NCI-H774 (cell line): Measurements from ENCODE around the gene PHIP.

Experiments
- DNase-seq: peaks from one replicate; lab custom pipeline; 2025; lab: John Stamatoyannopoulos, UW

Gene PHIP

DNA sequence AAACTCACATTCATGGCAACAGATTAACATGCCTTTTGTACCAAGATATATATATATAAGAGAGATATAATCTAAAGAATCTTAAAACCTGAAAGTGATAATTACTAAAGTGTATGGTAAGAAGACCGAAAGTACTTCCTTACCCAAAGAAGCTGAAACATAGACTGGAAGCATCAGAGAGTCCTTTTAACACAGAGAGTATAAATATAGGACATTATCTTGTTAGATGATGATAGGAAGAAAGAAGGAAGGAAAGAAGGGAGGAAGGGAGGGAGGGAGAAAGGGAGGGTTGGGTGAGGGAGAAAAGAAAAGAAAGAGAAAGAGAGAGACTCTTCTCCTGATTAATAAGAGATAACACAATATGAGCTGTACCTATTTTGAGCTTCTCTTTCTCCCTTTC, 68.2 kb downstream of the PHIP start:
- no peak for DNase-seq

GRCh38 chr6:79005497-79005896, 72.6 kb downstream of the PHIP start:
- DNase-seq: no peak

- no peak for DNase-seq
Observed at GRCh38 chr6:79005024-79005423, 73.0 kb downstream of the PHIP start.

- no peak for DNase-seq
Observed at GRCh38 chr6:79004239-79004638, 73.8 kb downstream of the PHIP start.

DNA sequence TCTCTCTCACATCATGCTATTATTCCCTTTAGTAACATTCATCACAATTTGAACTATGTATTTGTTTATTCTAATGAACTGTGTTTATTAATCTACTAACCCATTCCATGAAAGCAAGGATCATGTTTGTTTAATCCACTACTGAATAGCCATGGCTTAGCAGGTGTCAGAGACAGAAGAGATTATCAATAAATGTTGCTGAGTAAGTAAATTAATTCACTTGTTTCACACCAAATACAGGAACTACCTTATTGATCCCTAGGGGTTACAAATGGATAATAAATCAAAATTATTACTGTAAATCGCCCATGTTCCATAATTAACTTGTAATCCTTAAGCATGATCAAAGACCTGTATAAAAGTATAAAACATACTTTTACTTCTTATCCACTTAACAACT, 76.6 kb downstream of the PHIP start:
- no peak for DNase-seq

GRCh38 chr6:78999737-79000136, 78.3 kb downstream of the PHIP start:
- no peak for DNase-seq

DNA sequence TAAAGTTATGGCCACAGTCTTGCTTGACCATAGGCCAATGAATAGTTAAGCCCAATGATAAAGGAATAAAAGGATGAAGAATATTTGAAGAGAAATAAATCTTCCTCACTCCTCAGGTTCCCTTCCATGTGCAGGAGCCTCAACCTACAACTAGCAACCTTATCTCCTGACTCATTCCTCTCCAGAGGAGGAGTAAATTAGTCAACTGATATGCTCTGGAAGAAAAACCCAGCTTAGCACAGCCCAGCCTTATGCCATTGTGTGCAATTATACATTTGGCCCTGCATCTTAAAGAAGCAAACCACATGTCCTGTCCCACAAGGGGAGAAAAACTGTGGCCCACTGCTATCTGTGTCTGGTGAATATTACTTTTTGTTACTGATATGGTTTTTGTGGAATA, 82.1 kb downstream of the PHIP start:
- DNase-seq: no peak

- no peak for DNase-seq
Observed at GRCh38 chr6:78995346-78995745, 82.7 kb downstream of the PHIP start.

DNA sequence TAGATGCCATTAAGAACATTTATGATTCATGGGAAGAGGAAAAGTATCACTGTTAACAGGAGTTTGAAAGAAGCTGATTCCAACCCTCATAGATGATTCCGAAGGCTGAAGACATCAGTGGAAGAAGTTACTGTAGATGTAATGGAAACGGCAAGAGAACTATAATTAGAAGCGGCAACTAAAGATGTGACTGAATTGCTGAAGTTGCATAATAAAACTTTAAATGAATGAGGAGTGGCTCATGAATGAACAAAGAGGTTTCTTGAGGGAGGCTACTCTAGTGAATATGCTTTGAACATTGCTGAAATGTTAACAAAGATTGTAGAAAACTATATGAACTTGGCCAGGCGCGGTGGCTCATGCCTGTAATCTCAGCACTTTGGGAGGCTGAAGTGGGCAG, 84.1 kb downstream of the PHIP start:
- DNase-seq: no peak

- DNase-seq: no peak
Observed at GRCh38 chr6:78989191-78989590, 88.9 kb downstream of the PHIP start.

DNA sequence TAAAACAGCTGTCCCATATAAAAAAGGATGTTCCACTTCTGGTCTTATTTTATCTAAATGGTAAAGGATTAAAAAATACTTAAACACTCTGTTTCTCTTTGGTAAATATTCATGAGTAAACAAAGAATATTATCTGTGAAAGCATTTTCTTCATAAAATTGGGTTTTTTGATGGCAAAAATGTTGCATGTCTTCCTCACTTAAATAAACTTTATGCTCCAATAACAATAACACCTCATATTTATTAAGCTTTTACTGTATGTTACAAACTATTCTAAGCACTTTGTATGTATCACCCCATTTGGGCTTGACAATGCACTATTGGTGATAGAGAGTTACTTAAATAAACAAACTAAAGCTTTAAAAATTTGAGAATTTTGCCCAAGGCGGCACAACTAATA, 91.9 kb downstream of the PHIP start:
- no peak for DNase-seq

GRCh38 chr6:78984225-78984950, 93.7 kb downstream of the PHIP start:
- no peak for DNase-seq

DNA sequence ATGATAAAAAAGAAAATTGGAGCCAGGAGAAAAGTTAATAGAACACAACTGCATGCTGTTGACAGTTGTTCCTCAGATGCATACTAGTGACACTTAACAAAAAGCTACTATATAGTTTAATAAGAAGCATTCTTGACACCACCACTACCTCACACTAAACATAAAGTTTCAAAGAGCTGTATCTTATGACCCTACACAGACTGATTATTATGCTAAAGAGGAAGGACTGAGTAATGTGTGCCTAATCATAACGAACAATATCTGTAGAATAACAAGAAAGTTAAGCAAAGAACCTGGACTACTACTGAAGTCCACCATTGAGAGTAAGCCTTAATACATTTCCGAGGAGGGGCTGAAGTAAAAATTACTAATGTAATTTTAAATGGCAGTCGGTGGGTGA, 110.9 kb downstream of the PHIP start:
- no peak for DNase-seq

DNA sequence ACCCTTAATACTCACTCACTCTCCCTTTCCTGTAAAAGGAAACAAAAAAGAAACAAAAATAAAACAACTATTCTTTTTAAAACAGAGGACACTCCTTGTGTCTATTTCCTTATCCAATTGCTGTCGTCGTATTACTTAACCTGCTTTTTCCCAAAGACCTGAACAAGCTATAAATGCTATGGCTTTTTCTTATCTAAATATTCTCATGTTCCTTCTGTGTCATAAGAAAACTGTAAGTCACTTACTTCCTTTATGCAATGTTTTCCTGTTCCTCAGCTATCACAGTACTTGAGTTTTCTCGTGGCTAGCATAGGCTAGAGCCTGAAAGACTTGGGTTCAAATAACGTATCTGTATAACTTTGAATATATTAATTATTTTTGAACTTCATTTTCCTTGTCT, 111.5 kb downstream of the PHIP start:
- DNase-seq: no peak

GRCh38 chr6:78962448-78962847, 115.6 kb downstream of the PHIP start:
- no peak for DNase-seq

GRCh38 chr6:78954740-78955139, 123.3 kb downstream of the PHIP start:
- no peak for DNase-seq

DNA sequence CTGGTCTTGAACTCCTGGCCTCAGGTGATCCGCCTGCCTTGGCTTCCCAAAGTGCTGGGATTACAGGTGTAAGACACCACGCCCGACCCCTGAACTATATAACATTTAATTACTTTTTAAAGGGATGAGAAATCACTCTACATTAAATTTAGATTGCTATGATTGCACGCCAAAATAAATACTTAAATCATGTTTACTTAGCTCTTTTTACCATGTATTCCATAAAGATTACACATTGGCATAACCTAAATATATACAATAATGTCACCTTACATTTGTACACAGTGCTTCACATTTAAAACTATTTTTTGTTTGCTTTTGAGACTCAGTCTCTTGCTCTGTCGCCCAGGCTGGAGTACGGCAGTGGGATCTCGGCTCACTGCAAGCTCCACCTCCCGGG, 124.3 kb downstream of the PHIP start:
- no peak for DNase-seq

DNA sequence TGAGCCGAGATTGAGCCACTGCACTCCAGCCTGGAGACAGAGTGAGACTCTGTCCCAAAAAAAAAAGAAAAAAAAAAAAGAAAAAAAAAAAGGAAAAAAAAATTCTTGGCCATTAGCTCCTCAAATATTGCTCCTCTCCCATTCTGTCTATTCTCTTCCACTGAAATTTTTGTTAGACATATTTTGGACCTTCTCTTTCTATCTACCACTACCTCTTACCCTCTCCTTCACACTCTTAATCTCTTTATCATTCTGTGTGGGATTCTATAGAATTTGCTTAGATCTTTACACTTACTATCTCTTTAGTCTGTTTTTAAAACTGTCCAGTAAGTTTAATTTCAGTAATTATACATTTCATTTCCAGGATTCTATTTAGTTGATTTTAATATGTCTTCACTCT, 125.7 kb downstream of the PHIP start:
- DNase-seq: no peak

DNA sequence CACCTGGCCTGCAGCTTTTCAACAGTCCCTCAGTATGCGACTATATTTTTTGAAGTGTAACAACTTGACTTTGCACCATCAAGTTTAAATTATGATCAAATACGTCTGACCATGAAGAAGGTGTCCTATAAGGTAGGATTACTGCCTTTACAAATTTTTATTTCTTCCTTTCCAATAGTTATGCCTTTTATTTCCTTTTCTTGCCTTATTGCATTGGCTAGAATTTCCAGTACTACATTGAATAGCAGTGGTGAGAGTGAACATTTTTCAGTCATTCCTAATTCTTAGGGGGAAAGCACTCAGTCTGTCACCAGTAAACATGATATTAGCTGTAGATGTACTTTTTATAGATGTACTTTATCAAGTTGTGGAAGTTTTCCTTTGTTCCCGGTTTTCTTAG, 129.3 kb downstream of the PHIP start:
- no peak for DNase-seq

GRCh38 chr6:78947962-78948361, 130.1 kb downstream of the PHIP start:
- DNase-seq: no peak

DNA sequence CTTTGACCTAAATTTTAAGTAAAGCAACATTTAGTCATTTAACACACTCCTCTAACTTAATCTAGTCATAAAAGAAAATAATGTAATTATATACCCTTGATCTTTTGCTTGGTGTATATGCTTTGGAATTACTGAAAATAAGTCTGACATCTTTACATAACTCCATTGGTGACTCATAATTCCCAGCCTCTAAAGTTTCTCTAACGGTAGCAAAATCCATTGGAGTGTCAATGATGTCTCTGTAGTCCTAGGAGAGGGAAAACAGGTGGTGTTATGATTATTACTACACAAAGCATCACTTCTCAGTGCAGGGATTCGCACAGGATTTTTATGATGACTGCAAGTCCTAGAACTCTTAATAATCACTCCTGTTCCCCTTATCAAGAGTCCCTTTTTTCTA, 130.5 kb downstream of the PHIP start:
- no peak for DNase-seq

GRCh38 chr6:78942446-78942845, 135.6 kb downstream of the PHIP start:
- DNase-seq: no peak

- no peak for DNase-seq
Observed at GRCh38 chr6:78936515-78936914, 141.5 kb downstream of the PHIP start.

DNA sequence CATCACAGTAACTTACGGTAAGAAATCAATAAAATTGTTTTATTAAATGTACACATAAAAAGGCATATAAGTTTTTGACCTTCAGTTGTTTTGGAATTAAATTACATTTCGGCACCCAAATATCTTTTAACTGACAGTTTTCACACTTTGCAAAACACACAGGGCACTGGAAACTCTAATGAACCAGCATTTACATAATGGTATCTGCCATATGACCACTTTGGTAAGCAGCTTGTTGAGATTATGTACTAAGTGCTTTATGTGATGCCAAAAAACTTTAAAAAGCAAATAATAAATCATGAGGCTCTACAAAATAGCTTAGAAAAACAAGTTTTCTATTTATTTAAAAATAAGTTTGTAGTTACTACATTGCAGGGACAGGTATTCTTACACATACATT, 142.5 kb downstream of the PHIP start:
- no peak for DNase-seq

- no peak for DNase-seq
Observed at GRCh38 chr6:78925317-78925716, 152.7 kb downstream of the PHIP start.
